H1 (cell line): ENCODE results near the gene HEATR5A. TPM values are rescaled to one million over a fixed set of nuclear protein-coding genes. Genes with fewer than 3 reads are reported as not detected.
A peak's percentile ranks its signal among the peaks of the same experiment; 100 is the strongest.

Experiments used
- CTCF ChIA-PET: fragments of 300-600 bp; sonication (Branson Sonifier 250); formaldehyde crosslinking; loops from one replicate; lab custom pipeline; 2021; ENCODE audit not compliant: partially characterized antibody; lab: Charles Lee
- POLR2A ChIA-PET: fragments of 300-600 bp; sonication (Branson Sonifier 250); formaldehyde crosslinking; loops from one replicate; lab custom pipeline; 2021; ENCODE audit warnings: inconsistent platforms; ENCODE audit not compliant: partially characterized antibody; lab: Charles Lee
- DNase-seq, 2 experiments: peaks; one replicate each; pipeline versions ENCODE4 v3.0.0 to v3.0.0-alpha.2; 2010 to 2022; ENCODE audit warnings: low spot score in 2 of 2, low read depth in 1 of 2, mixed read lengths in 1 of 2
- FAIRE-seq: peaks from 2 replicates; lab custom pipeline; 2011; peaks lifted over from hg19 to GRCh38; lab: Jason Lieb, UNC
- H2AFZ ChIP-seq: 2 replicates; pipeline ENCODE4 v1.8.1; 2012; ENCODE audit warnings: low read length, inconsistent platforms
- H2AK5ac ChIP-seq: 2 replicates; pipeline ENCODE4 v1.6.1; 2013; ENCODE audit warnings: low read depth, low read length
- H2BK120ac ChIP-seq: replicated peaks from 2 replicates; pipeline ENCODE3; 2013; ENCODE audit warnings: low read depth, low read length, inconsistent platforms
- H2BK12ac ChIP-seq: 2 replicates; pipeline ENCODE4 v1.6.1; 2013; ENCODE audit warnings: low read depth, low read length
- H2BK15ac ChIP-seq: 2 replicates; pipeline ENCODE4 v1.6.1; 2013; ENCODE audit warnings: low read length
- H2BK20ac ChIP-seq: 2 replicates; pipeline ENCODE4 v1.6.1; 2013; ENCODE audit warnings: low read length
- H2BK5ac ChIP-seq: 2 replicates; pipeline ENCODE4 v1.6.1; 2013; ENCODE audit warnings: low read depth, low read length
- H3K14ac ChIP-seq: 2 replicates; pipeline ENCODE4 v1.6.1; 2013; ENCODE audit warnings: inconsistent platforms; ENCODE audit not compliant: insufficient read length
- H3K18ac ChIP-seq: 2 replicates; pipeline ENCODE4 v1.6.1; 2013; ENCODE audit warnings: low read length; ENCODE audit errors: extremely low read depth
- H3K23ac ChIP-seq: 2 replicates; pipeline ENCODE4 v1.6.1; 2013; ENCODE audit warnings: inconsistent platforms; ENCODE audit not compliant: insufficient read length
- H3K23me2 ChIP-seq: 2 replicates; pipeline ENCODE4 v1.6.1; 2013; ENCODE audit warnings: low read depth, low read length
- H3K27ac ChIP-seq: 2 replicates; pipeline ENCODE4 v1.6.1; 2011; ENCODE audit warnings: low read depth, low read length, inconsistent platforms
- H3K27me3 ChIP-seq, 4 experiments: replicated peaks in 1 of 4; 1 replicate in 1 of 4; 2 replicates in 3 of 4; pipeline versions ENCODE4 v1.6.1 to v1.8.1; 2011 to 2013; ENCODE audit warnings: low read length in 3 of 4, mild to moderate bottlenecking in 3 of 4, inconsistent platforms in 2 of 4, mixed read lengths in 2 of 4, moderate library complexity in 1 of 4; ENCODE audit not compliant: control insufficient read depth in 3 of 4, insufficient read depth in 3 of 4; ENCODE audit errors: extremely low read depth in 1 of 4
- H3K36me3 ChIP-seq, 4 experiments: 2 replicates each; pipeline versions ENCODE4 v1.6.1 to v1.8.1; 2011 to 2013; ENCODE audit warnings: mild to moderate bottlenecking in 4 of 4, low read length in 3 of 4, moderate library complexity in 2 of 4, control low read depth in 1 of 4, inconsistent platforms in 1 of 4; ENCODE audit not compliant: insufficient read depth in 4 of 4, control insufficient read depth in 2 of 4
- H3K4ac ChIP-seq: replicated peaks from 2 replicates; pipeline ENCODE3; 2013; ENCODE audit warnings: low read length, low read depth, mixed read lengths, inconsistent platforms; ENCODE audit not compliant: insufficient read length
- H3K4me1 ChIP-seq, 4 experiments: replicated peaks in 1 of 4; 1 replicate in 1 of 4; 2 replicates in 3 of 4; pipeline versions ENCODE4 v1.6.1 to v1.8.1; 2011 to 2013; ENCODE audit warnings: low read length in 3 of 4, inconsistent platforms in 2 of 4, mixed read lengths in 1 of 4; ENCODE audit not compliant: insufficient read depth in 4 of 4, control insufficient read depth in 3 of 4
- H3K4me2 ChIP-seq, 2 experiments: 2 replicates each; pipeline versions ENCODE4 v1.6.1 to v1.8.1; 2011 to 2013; ENCODE audit warnings: low read depth in 2 of 2, low read length in 2 of 2, control low read depth in 1 of 2, inconsistent platforms in 1 of 2, mild to moderate bottlenecking in 1 of 2; ENCODE audit not compliant: insufficient read depth in 1 of 2
- H3K4me3 ChIP-seq, 4 experiments: fragments of 200-600, 300-600 bp in 1 of 4; sonication (generic), shearing (Covaris generic), sonication (Bioruptor Twin) in 1 of 4; 2 replicates each; pipeline versions ENCODE4 v1.5.1 to v1.8.1; 2011 to 2016; ENCODE audit warnings: low read length in 4 of 4, low read depth in 3 of 4, control low read depth in 2 of 4, inconsistent platforms in 2 of 4, mild to moderate bottlenecking in 2 of 4, mixed read lengths in 1 of 4, moderate library complexity in 1 of 4; ENCODE audit not compliant: insufficient read depth in 2 of 4; ENCODE audit errors: extremely low read depth in 1 of 4
- H3K56ac ChIP-seq: replicated peaks from 2 replicates; pipeline ENCODE3; 2013; ENCODE audit warnings: low read depth, mild to moderate bottlenecking, mixed read lengths, low read length, inconsistent platforms; ENCODE audit not compliant: insufficient read length
- H3K79me1 ChIP-seq: 2 replicates; pipeline ENCODE4 v1.6.1; 2013; ENCODE audit warnings: low read depth, low read length, control low read depth
- H3K79me2 ChIP-seq, 2 experiments: 2 replicates each; pipeline versions ENCODE4 v1.6.1 to v1.8.1; 2012 to 2013; ENCODE audit warnings: low read length in 2 of 2, mild to moderate bottlenecking in 2 of 2, inconsistent platforms in 1 of 2; ENCODE audit not compliant: insufficient read depth in 2 of 2, control insufficient read depth in 1 of 2
- H3K9ac ChIP-seq, 4 experiments: replicated peaks in 1 of 4; 1 replicate in 1 of 4; 2 replicates in 3 of 4; pipeline versions ENCODE4 v1.6.1 to v1.8.1; 2011 to 2013; ENCODE audit warnings: low read depth in 3 of 4, low read length in 3 of 4, control low read depth in 2 of 4, mild to moderate bottlenecking in 2 of 4, moderate library complexity in 2 of 4, inconsistent platforms in 1 of 4; ENCODE audit errors: extremely low read depth in 1 of 4
- H3K9me3 ChIP-seq, 2 experiments: 2 replicates each; pipeline versions ENCODE4 v1.6.1 to v1.8.1; 2012 to 2013; ENCODE audit warnings: mild to moderate bottlenecking in 2 of 2, moderate library complexity in 2 of 2, control low read depth in 1 of 2, inconsistent platforms in 1 of 2, low read depth in 1 of 2, low read length in 1 of 2, mixed read lengths in 1 of 2; ENCODE audit not compliant: insufficient read depth in 2 of 2
- H4K20me1 ChIP-seq, 2 experiments: replicated peaks in 1 of 2; 2 replicates each; pipeline versions ENCODE3 to v1.8.1; 2011 to 2013; ENCODE audit warnings: inconsistent platforms in 2 of 2, low read length in 2 of 2, mild to moderate bottlenecking in 1 of 2; ENCODE audit not compliant: insufficient read depth in 2 of 2, control insufficient read depth in 1 of 2
- H4K5ac ChIP-seq: 2 replicates; pipeline ENCODE4 v1.6.1; 2013; ENCODE audit warnings: low read length, low read depth, mixed read lengths, inconsistent platforms; ENCODE audit not compliant: insufficient read length
- H4K8ac ChIP-seq: 2 replicates; pipeline ENCODE4 v1.8.0; 2013; ENCODE audit warnings: mild to moderate bottlenecking, moderate library complexity, low read length, inconsistent platforms; ENCODE audit not compliant: insufficient read depth; ENCODE audit errors: extremely low read depth
- H4K91ac ChIP-seq: replicated peaks from 2 replicates; pipeline ENCODE3; 2013; ENCODE audit warnings: low read length, mixed read lengths, inconsistent platforms; ENCODE audit not compliant: insufficient read length
- CEBPB ChIP-seq: IDR thresholded peaks from 2 replicates; pipeline ENCODE4 v1.6.1; 2012; ENCODE audit warnings: low read depth, low read length
- E2F6 ChIP-seq: IDR thresholded peaks from 2 replicates; pipeline ENCODE4 v1.6.1; 2012; ENCODE audit warnings: inconsistent platforms
- KDM5A ChIP-seq: fragments of 200-600 bp; IDR thresholded peaks from 2 replicates; pipeline ENCODE4 v1.7.1; 2012; ENCODE audit warnings: mild to moderate bottlenecking, low read length, inconsistent platforms, mixed read lengths
- PHF8 ChIP-seq: fragments of 200-600 bp; sonication (generic); conservative IDR thresholded peaks from 2 replicates; pipeline ENCODE4 v1.7.1; 2012; ENCODE audit warnings: low read depth, mild to moderate bottlenecking, inconsistent platforms, low read length, moderate library complexity
- RNF2 ChIP-seq: fragments of 200-900, 300-1000 bp; sonication (generic); IDR thresholded peaks from 2 replicates; pipeline ENCODE4 v1.7.1; 2016; ENCODE audit warnings: borderline replicate concordance, low read depth, mild to moderate bottlenecking, antibody characterized with exemption, low read length; ENCODE audit not compliant: poor library complexity, severe bottlenecking; ENCODE audit errors: missing control alignments
- WGBS, 2 experiments: shearing (Covaris generic) in 1 of 2; methylation state at CpG; one replicate each; pipeline versions ENCODE4 v1.1.6 to v1.1.7; 2013 to 2015; ENCODE audit warnings: low lambda C conversion rate in 2 of 2, mixed read lengths in 2 of 2, inconsistent platforms in 1 of 2, low coverage in 1 of 2, missing lambda C conversion rate in 1 of 2; ENCODE audit not compliant: insufficient replicate concordance in 2 of 2, insufficient coverage in 1 of 2, insufficient read length in 1 of 2; ENCODE audit errors: extremely low coverage in 1 of 2, missing lambda C conversion rate in 1 of 2; 5-methylcytosine and 5-hydroxymethylcytosine counted together
- polyA plus RNA-seq, 7 experiments: library from polyadenylated mRNA; depleted of rRNA in 3 of 7; stranded (reverse) in 5 of 7; unstranded in 2 of 7; fragments of >200 nt in 5 of 7; fragments of 200-250 nt in 2 of 7; gene quantifications; 1 replicate in 5 of 7; 2 replicates in 1 of 7; 4 replicates in 1 of 7; pipeline versions ENCODE4 v1.2.1 to v1.2.3, GENCODE V29; 2011 to 2013; ENCODE audit warnings: missing spikeins in 2 of 7, mixed read lengths in 2 of 7
- total RNA-seq: library from RNA; stranded (reverse); fragmentation: NEBNext Ultra II Directional; extraction: Animal tissue kit (Norgen Biotek cat#: 25700); gene quantifications from 2 replicates; pipeline ENCODE4 v1.2.1, GENCODE V29; 2021

HEATR5A gene
- total and polyA plus RNA-seq, 2 of the 8 experiments (the other 6 are each of a cell fraction or from before 2014, with no cell fraction given): 9.0 to 36.2 TPM

- H2BK12ac ChIP-seq: no peak overlapping the region
- H3K9me3 ChIP-seq: no peaks in the 10 kb centered on the region
- H3K14ac ChIP-seq: no peak overlapping the region
- no peak overlapping the region for H3K23ac ChIP-seq
- no peak overlapping the region for H2BK5ac ChIP-seq
- H2BK20ac ChIP-seq: no peak overlapping the region
- H3K79me1 ChIP-seq: no peaks in the 10 kb centered on the region; the same call in 1 of the 2 replicates
- no peaks in the 10 kb centered on the region for H3K4me1 ChIP-seq
- 0 out of 8 replicates have a peak overlapping the region, but pooled peaks of 1 of the 4 experiments have one; percentile 10 for H3K4me3 ChIP-seq
- CTCF ChIA-PET: interaction anchor here (0.6 to 1.7 kb wide), 2 partner anchors 31 to 1101 kb away, joined by 3 to 4 read pairs; no protein-coding TSS in a partner anchor
- H3K27me3 ChIP-seq: no peaks in the 10 kb centered on the region
- H4K91ac ChIP-seq: no peak overlapping the region
- no peak overlapping the region for H4K5ac ChIP-seq
- H3K79me2 ChIP-seq: peaks cover 0 to 23% of the 10 kb centered on the region in 2 experiments; a peak in 2 of 4 replicates
- H4K8ac ChIP-seq: no peak overlapping the region
- no peak overlapping the region for H3K27ac ChIP-seq
- H2AFZ ChIP-seq: no peak overlapping the region
- 0 out of 7 replicates have a peak overlapping the region, but pooled peaks of 1 of the 4 experiments have one; percentile 18 for H3K9ac ChIP-seq
- H3K36me3 ChIP-seq: no peaks in the 10 kb centered on the region
- 96% methylated on average over 1 of the region's 1 CpG; no CpG with 5 or more reads in 1 of the 2 experiments for WGBS, 2 experiments
- FAIRE-seq (no peak), DNase-seq (no peak)
- no peak for TF ChIP-seq CEBPB
- no peak for TF ChIP-seq RNF2
- TF ChIP-seq KDM5A: no peak
- TF ChIP-seq E2F6: no peak
- TF ChIP-seq PHF8: no peak
- POLR2A ChIA-PET: interaction anchor here (1.0 to 1.1 kb wide), 3 partner anchors 10 to 212 kb away, joined by 3 read pairs; partner anchors contain the start of gene DTD2
- H3K56ac ChIP-seq: no peak overlapping the region
- H2BK120ac ChIP-seq: no peak overlapping the region
- H3K23me2 ChIP-seq: no peaks in the 10 kb centered on the region; the same call in 1 of the 2 replicates
- H2BK15ac ChIP-seq: no peak overlapping the region
- H4K20me1 ChIP-seq: no peaks in the 10 kb centered on the region
- H3K18ac ChIP-seq: no peak overlapping the region
- peak overlapping the region in 1 of 2 experiments; percentile 1; a peak in 1 of 4 replicates for H3K4me2 ChIP-seq
- H3K4ac ChIP-seq: no peak overlapping the region
- H2AK5ac ChIP-seq: no peak overlapping the region
Observed at GRCh38 chr14:31418440-31418839, 1.9 kb downstream of the HEATR5A start.
